Body of pancreas (tissue), 4 donors: ENCODE data around the gene NME3.

Experiments
- CTCF ChIP-seq, 7 experiments: fragments of 450-650 bp in 4 of 7; fragments of 200-600 bp in 3 of 7; sonication (generic) in 3 of 7; IDR thresholded peaks; one replicate each; pipeline ENCODE4 v1.5.1; 2016 to 2019; ENCODE audit warnings: antibody characterized with exemption in 7 of 7
- POLR2A ChIP-seq, 3 donors: fragments of 450-650 bp; IDR thresholded peaks; one replicate each; pipeline ENCODE4 v1.6.1; 2016; ENCODE audit warnings: antibody characterized with exemption in 3 of 3, mild to moderate bottlenecking in 2 of 3

DNA sequence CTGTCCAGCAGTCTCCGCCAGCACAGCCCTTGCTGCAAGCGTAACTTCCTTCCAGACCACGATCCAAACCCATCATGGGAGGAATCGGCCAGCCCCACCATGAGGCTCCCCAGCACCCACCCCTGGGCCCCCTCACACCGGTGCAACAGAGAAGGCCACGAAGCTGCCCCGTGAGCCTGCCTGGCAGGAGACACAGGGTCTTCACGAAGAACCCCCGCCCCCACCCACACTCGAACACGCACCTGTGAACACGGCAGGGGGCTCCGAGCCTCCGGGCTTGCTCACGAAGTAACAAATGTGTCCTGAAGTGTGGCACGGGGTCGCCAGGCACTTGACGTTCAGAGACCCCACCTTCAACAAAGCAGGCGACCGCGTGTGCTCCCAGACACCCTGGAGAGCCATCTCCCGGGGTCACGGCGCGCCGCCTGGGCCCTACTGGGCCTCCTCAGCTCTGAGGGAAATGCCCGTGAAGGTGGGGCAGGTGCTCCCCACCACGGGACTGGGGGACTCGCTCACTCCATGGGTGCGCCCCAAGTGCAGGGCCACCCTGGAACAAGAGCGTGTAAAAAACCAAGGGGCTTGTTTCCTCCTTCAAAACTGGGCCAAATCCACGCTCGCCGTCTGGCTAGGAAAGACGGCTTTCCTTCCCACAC lies 47.7 kb upstream of the NME3 start:
- TF ChIP-seq CTCF (IDR thresholded peaks at IDR 0.05) (no peak), POLR2A (IDR thresholded peaks at IDR 0.05) (no peak)
